NCI-H1048 (cell line): ENCODE measurements around the gene ZIC5.

Experiments
- DNase-seq: peaks from one replicate; lab custom pipeline; 2025; lab: John Stamatoyannopoulos, UW

The ZIC5 gene

GRCh38 chr13:99975626-99976025 is 4.1 kb upstream of the ZIC5 start:
- DNase-seq, result no peak

GRCh38 chr13:99974939-99975561 is 3.5 kb upstream of the ZIC5 start:
- DNase-seq, result no peak

DNA sequence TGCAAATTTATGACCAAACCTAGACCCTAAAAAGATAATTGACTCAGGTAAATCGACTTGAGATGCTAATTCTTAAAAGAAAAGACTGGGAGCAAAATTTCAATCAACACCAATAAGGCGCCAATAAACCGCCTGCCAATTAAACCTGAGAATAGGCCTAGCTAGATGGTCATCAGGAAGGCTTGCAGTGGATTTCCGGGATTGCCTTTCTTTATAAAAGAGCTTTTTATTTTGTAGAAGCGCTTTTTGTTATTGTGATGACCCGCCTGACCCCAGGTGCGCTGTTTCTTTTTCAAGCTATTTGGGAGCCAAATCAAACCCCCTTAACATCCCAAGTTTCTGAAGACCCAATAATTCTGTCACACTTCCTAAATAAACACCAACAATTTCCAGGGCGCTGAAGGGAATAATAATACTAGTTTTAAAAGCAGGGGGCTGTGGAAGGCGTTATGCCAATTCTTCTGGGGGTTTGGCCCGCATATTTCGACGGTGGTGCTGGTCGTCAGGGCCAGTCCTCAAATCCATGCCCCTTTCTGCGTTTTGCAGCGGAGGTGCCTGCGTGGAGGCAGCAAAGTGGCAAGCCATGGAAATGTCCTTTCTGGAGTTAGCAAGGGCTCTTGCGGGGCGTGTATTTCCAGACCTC is 2.9 kb upstream of the ZIC5 start:
- DNase-seq, result no peak

- DNase-seq, result no peak
Measured at GRCh38 chr13:99973808-99974185, 2.2 kb upstream of the ZIC5 start.

DNA sequence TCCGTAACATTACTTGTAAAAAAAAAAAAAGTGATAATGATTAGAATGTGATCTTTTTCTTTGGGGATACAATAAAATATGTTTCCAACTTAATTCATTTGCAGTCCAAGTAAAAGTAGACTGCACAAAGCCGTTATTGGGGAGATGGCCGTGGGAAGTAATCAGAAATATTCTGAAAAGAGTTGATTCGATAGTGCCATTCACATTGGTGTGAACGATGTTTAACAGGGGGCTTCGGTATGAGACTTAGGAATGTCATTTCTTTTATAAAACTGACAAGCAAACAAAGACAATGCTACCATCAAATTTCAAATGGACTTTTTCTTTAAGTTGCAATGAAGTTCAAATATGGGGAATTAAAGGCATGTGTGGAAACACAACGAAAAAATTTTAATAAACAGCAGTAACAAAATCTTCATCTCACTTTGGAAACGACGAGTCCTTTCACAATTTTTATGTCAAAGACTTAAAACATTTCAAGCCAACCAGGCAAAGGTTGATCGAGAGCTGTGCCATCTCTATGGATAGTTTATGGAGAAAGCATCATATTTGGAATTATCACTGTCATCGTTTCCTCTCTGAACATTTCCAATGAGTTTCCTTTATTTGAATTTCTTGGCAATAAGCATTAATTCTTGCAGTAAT is 1.7 kb upstream of the ZIC5 start:
- DNase-seq, result no peak

DNA sequence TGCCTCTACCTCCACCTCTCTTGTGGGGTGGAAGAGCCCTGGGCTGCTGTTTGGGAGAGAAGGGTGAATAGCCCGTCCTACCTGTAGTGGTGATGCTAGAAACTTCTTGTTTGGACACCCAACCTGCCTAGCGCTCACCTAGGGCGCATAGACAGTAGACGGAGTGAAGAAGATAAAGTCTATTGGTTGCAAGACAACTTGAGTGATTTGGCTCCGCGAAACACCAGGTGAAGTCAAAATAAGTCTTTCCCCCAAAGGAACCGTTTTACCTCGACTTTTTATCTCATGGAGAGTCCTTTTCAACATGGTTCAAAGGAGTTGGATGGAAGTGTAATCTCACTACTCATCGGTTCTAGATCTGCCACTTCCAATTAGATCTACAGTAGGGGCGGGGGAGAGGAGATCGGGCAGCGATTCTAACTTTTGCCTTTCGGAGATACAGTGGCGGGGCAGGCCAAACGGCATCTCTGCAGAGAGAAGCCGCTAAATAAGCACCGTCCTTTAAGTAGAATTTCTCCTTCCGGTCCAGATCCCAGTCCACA is 694 bp upstream of the ZIC5 start:
- DNase-seq, result no peak

DNA sequence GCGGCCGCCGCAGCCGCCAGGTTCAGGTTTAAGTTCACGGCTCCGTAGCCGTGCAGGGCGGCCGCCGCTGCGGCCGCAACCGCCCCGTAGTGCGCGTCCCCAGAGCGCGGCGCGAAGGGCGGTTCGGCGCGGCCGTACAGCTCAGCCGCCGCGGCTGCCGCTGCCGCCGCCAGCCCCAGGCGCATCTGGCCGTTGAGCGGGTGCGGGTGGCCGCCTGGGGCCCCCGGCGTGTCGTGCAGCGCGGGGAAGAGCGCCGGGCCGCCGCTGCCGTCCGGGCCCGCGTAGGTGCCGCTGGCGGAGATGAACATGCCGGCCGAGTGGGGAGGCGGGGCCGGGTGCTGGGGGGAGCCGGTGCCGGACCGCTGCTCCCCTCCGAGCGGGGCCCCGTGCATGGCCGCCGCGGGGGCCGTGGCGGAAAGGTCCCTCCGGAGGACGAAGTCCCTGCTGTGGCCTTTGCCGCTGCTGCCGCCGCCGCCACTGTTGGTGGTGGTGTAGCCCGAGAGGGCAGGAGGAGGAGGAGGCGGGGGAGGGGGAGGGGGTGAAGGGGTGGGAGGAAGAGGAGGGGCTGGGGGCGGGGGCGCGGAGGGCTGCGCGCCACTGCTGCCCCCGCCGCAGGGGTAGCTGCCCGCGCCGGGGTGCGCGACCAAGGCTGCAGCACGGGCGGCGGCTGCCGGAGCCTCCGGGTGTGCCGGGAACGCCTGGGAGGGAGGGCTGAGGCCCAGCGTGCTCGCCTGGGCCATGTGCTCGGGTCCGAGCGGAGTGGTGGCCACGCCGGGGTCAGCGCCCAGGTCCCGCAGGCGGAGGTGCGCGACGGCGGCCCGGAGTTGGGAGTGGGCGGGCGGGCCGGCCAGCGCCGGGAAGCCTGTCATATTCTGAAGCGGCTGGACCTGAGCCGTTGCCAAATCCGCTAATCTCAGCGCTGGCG is 654 bp downstream of the ZIC5 start:
- no peak for DNase-seq

DNA sequence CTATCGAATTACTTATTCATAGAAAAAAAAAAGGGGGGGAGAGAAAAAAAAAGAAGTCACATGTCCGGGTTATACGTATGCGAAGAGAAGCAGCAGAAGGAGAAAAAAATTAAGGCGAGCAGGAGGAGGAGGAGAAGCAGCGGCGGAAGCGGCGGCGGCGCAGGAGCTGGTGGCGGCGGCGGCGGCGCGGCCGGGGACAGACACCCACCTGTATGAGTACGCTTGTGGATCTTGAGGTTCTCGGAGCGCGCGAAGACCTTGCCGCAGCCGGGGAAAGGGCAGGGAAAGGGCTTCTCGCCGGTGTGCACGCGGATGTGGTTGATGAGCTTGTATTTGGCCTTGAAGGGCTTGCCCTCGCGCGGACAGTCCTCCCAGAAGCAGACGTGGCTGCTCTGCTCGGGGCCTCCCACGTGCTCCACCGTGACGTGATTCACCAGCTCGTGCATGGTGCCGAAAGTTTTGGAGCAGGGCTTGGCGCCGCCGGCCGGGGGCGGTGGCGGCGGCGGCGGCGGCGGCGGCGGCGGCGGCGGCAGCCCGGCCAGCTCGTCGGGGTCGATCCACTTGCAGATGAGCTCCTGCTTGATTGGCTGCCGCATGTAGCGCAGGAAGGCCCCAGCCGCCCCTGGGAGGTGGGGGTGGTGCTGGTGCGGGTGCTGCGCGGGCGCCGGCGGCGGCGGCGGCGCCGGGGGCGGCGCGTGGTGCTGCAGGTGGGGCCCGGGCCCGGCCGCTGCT is 1.5 kb downstream of the ZIC5 start:
- DNase-seq, result peak; percentile 31

DNA sequence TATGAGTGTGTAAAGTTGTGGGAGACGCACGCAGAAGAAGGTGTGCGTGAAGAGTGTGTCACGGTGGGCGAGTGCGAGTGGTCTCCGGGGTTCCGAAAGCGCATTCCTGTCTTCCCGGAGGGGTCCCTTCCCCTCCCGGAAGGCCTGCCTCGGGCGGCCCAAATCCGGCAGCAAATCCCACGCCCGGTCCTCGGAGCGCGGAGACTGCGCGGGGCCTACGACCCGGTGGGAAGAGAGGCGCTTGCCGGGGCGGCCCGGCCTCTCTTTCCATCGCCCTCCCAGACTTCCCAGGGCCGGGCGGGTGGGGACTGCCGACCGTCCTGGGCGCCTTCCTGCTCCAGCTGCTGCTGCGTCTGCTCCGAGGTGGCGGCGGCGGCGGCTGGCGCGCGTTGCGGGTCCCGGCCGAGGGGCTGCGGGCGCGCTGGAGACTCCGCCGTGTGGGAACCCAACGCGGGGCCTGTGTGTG is 2.1 kb downstream of the ZIC5 start:
- DNase-seq, result no peak

- no peak for DNase-seq
Measured at GRCh38 chr13:99968521-99969452, 2.8 kb downstream of the ZIC5 start.

DNA sequence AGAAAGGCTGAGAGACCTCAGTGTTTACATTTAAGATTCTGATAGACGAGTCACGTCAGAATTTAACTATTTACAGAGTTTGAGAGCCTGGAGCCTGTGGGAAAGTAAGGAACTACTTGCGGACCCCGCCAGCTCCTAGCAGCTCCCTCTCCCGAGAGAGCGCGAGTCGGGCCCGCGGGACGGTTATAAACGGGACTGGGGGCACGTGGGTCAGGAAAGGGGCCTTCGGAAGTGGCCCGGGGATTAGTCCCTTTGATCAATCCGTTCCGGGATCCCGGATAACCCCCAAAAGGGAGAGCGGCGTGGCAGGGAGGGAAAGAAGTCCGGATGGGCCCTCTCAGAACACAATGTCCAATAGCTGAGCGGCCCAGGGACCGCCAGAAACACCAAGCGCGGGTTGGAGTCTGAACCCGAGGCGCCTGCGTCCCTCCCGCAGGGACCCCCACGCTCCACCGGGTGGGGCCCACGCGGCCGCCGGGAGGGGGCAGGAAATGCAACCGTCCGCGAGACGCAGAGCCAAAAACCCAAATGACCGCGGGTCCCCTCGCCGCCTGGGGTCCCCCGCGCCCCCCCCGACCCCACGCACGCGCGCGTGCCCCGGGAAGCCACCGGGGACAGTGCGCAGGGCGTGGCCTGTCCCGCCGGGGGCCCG is 3.6 kb downstream of the ZIC5 start:
- no peak for DNase-seq

- no peak for DNase-seq
Measured at GRCh38 chr13:99967498-99967868, 4.1 kb downstream of the ZIC5 start.

GRCh38 chr13:99966064-99966805 is 5.3 kb downstream of the ZIC5 start:
- no peak for DNase-seq

DNA sequence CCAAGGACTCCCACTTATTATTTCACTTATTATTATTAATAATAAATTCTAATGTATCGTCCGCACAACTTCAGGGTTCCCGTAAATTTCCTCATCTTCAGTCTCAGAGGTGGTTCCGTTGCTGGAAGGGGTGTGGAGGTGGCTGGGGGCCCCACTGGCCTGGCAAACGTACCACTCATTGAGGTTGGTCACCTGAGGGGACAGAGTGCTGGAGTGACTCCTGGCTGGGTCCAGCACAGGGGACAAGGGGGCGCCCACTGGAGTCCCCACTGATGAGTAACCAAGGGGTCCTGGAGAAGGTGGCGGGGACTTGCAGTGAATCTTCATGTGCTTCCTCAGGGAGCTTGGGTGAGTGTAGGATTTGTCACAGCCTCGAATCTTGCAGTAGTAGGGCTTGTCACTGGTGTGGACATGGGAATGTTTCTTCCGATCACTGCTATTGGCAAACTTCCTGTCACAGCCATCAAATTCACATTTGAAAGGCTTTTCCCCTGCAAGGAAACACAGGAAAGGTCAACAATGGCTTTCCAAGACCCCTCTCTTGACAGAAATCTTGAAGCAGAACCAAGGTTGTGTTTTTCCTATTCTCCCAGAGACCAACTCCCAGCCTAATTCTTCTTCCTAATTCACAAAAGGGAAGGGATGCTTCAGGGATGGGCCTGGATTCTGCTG is 6.1 kb downstream of the ZIC5 start:
- no peak for DNase-seq

DNA sequence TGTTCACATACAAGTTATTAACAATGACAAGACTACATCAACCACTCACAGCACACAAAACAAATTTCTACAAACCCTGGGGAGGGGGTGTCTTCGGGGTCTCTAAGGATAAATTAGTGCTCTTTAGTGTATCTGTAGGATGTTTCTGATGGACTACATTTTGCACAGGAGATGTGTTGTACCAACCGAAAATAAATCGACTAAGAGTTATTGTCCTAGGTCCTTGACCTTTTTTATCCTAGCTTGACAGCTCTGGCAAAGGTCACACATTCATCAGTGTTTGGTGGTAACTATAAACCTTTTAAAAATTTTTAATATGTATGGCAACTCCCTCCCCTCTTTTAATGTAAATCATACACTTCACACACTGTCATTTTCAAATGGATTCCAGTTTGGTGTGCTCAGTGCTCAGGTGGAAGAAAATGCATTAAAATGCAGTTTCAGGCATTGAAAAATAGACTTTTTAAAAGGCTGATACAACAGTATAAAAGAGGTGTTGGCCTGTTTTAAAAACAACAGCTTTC is 7.7 kb downstream of the ZIC5 start:
- DNase-seq, result no peak

GRCh38 chr13:99962242-99962641 is 9.3 kb downstream of the ZIC5 start:
- no peak for DNase-seq

GRCh38 chr13:99961636-99962035 is 9.9 kb downstream of the ZIC5 start:
- DNase-seq, result no peak

GRCh38 chr13:99960663-99961311 is 10.8 kb downstream of the ZIC5 start:
- no peak for DNase-seq
